ENCODE data around the gene GRM3.
"Not testable (repeated sequence)": the region's sequence is repeated elsewhere in the genome, so short reads cannot be mapped to it uniquely, and the experiment has no call there.

Gene GRM3

GRCh38 chr7:86643561-86644281, at the start of gene GRM3:
TSS of gene GRM3 (plus strand) at chr7:86643909. CDS start at chr7:86765146, 121,237 bp downstream.
- no peak for DNase-seq

GRCh38 chr7:86598311-86598710, 45.4 kb upstream of the GRM3 start:
- DNase-seq = no peak

- no peak for DNase-seq
These were observed 45.0 kb upstream of the GRM3 start for GRCh38 chr7:86598721-86599120.

- DNase-seq = no peak
These were observed 43.0 kb upstream of the GRM3 start for GRCh38 chr7:86600506-86601290.

GRCh38 chr7:86615711-86616110, 28.0 kb upstream of the GRM3 start:
- not testable (repeated sequence) for DNase-seq

GRCh38 chr7:86644282-86645224, 844 bp downstream of the GRM3 start:
- no peak for DNase-seq

GRCh38 chr7:86645225-86645608, 1.5 kb downstream of the GRM3 start:
- DNase-seq = no peak

GRCh38 chr7:86645676-86646276, 2.1 kb downstream of the GRM3 start:
- no peak for DNase-seq

GRCh38 chr7:86647385-86648094, 3.8 kb downstream of the GRM3 start:
- DNase-seq = no peak

GRCh38 chr7:86648169-86648568, 4.5 kb downstream of the GRM3 start:
- DNase-seq = no peak

GRCh38 chr7:86653919-86654659, 10.4 kb downstream of the GRM3 start:
- DNase-seq = no peak

- DNase-seq = no peak
These were observed 14.2 kb downstream of the GRM3 start for GRCh38 chr7:86657948-86658347.

GRCh38 chr7:86660950-86661462, 17.3 kb downstream of the GRM3 start:
- DNase-seq = no peak

- DNase-seq = no peak
These were observed 20.8 kb downstream of the GRM3 start for GRCh38 chr7:86664486-86664885.

GRCh38 chr7:86664991-86665390, 21.3 kb downstream of the GRM3 start:
- no peak for DNase-seq

- no peak for DNase-seq
These were observed 22.0 kb downstream of the GRM3 start for GRCh38 chr7:86665669-86666068.

- no peak for DNase-seq
These were observed 24.0 kb downstream of the GRM3 start for GRCh38 chr7:86667732-86668131.

GRCh38 chr7:86668315-86668714, 24.6 kb downstream of the GRM3 start:
- no peak for DNase-seq

- DNase-seq = no peak
These were observed 44.1 kb downstream of the GRM3 start for GRCh38 chr7:86687831-86688230.

GRCh38 chr7:86689363-86689762, 45.7 kb downstream of the GRM3 start:
- no peak for DNase-seq

GRCh38 chr7:86692755-86693154, 49.0 kb downstream of the GRM3 start:
- no peak for DNase-seq
